Smooth muscle cell (in vitro differentiated cells): ENCODE measurements around the gene WDR1. TPM values are rescaled to one million over a fixed set of nuclear protein-coding genes. Genes with fewer than 3 reads are reported as not detected.

Experiments
- DNase-seq: peaks from one replicate; lab custom pipeline; 2025; ENCODE audit not compliant: unreplicated experiment; lab: John Stamatoyannopoulos, UW
- H2AFZ ChIP-seq: fragments of 200-600 bp; sonication (generic); 2 replicates; pipeline ENCODE4 v1.6.0; 2016; ENCODE audit warnings: antibody characterized with exemption, low read depth, mild to moderate bottlenecking
- H3F3A ChIP-seq: fragments of 200-600 bp; sonication (generic); 2 replicates; pipeline ENCODE4 v1.6.0; 2017; ENCODE audit warnings: antibody characterized with exemption, low read depth
- H3K27ac ChIP-seq: fragments of 200-600 bp; sonication (generic); 2 replicates; pipeline ENCODE4 v1.5.1; 2016; ENCODE audit warnings: low read depth, mild to moderate bottlenecking
- H3K27me3 ChIP-seq: fragments of 200-600 bp; sonication (generic); 2 replicates; pipeline ENCODE4 v1.6.1; 2016; ENCODE audit warnings: low read depth, mild to moderate bottlenecking
- H3K36me3 ChIP-seq: fragments of 200-600 bp; sonication (generic); 2 replicates; pipeline ENCODE4 v1.5.1; 2016; ENCODE audit warnings: low read depth
- H3K4me1 ChIP-seq: fragments of 200-600 bp; sonication (generic); 2 replicates; pipeline ENCODE4 v1.5.1; 2016; ENCODE audit warnings: low read depth
- H3K4me2 ChIP-seq: fragments of 200-600 bp; sonication (generic); 2 replicates; pipeline ENCODE4 v1.6.0; 2016; ENCODE audit warnings: mild to moderate bottlenecking
- H3K4me3 ChIP-seq: fragments of 200-600 bp; sonication (generic); 2 replicates; pipeline ENCODE4 v1.5.1; 2016; ENCODE audit warnings: mild to moderate bottlenecking
- H3K79me2 ChIP-seq: fragments of 200-600 bp; sonication (generic); 2 replicates; pipeline ENCODE4 v1.6.0; 2016; ENCODE audit warnings: low read depth, mild to moderate bottlenecking
- H3K9ac ChIP-seq: fragments of 200-600 bp; sonication (generic); 2 replicates; pipeline ENCODE4 v1.6.0; 2016; ENCODE audit warnings: low read depth
- H3K9me3 ChIP-seq: fragments of 200-600 bp; sonication (generic); replicated peaks from 2 replicates; pipeline ENCODE4 v1.5.1; 2016; ENCODE audit warnings: low read depth
- H4K20me1 ChIP-seq: fragments of 200-600 bp; sonication (generic); 2 replicates; pipeline ENCODE4 v1.6.0; 2016; ENCODE audit warnings: low read depth
- WGBS: methylation state at CpG from one replicate; pipeline ENCODE4 v1.1.7; 2016; ENCODE audit warnings: low lambda C conversion rate; 5-methylcytosine and 5-hydroxymethylcytosine counted together
- polyA plus RNA-seq: library from polyadenylated mRNA; unstranded; fragments of >200 nt; fragmentation: Nextera tagmentation; extraction: Ambion mirVana; gene quantifications from 2 replicates; pipeline ENCODE4 v1.2.1, GENCODE V29; 2016
- total RNA-seq: library from RNA; depleted of rRNA; stranded (reverse); fragments of >200 nt; gene quantifications from 2 replicates; pipeline ENCODE4 v1.2.3, GENCODE V29; 2014
- TF ChIP-seq, protein P1 (sequence below): fragments of 200-600 bp; sonication (generic); IDR thresholded peaks from 2 replicates; pipeline ENCODE4 v1.5.1; 2017; ENCODE audit warnings: borderline replicate concordance, mild to moderate bottlenecking, antibody characterized with exemption; ENCODE audit not compliant: insufficient read depth, poor library complexity, severe bottlenecking

WDR1 gene
- total and polyA plus RNA-seq, 2 experiments from 2014 or later: 259 to 273 TPM

DNA sequence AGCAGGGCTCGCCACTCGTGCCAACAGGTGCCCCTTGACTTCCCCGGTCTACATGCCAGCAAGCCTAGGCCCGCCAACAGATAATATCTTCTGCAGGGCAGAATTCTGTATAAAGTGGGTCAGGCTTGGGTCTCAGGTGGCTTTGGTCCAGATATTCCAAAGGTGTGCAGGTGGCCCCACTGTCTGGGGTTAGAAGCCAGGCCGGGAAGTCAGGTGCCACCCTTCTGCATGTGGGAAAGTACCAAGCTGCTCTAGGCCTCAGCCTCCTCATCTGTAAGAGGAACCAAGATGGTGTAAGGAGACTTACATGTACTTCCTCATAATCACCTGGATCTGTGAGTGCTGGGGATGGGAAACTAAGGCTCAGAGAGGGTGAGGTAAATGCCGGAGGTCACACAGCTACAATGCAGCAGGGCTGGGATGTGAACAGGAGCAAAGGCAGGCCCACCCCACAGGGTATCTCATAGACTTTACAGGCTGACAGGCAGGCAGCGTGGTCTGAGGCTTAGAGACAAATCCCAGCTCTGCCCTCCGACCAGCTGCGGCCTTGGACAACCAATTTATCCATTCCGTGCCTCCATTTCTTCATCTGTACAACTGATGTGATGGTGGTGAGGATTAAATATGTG, 35.9 kb downstream of the WDR1 start:
- Histone ChIP-seq H3K79me2 (no peaks in the 10 kb centered on the region), H3K9me3 (no peaks in the 10 kb centered on the region), H3K4me1 (no peaks in the 10 kb centered on the region), H3K9ac (no peak overlapping the region), H3F3A (no peaks in the 10 kb centered on the region), H3K27ac (no peak overlapping the region), H3K36me3 (peaks cover 8% of the 10 kb centered on the region), H3K27me3 (no peaks in the 10 kb centered on the region), H3K4me2 (no peak overlapping the region), H4K20me1 (peaks cover 87% of the 10 kb centered on the region), H2AFZ (no peak overlapping the region), H3K4me3 (no peak overlapping the region)
- TF ChIP-seq, protein P1, sequence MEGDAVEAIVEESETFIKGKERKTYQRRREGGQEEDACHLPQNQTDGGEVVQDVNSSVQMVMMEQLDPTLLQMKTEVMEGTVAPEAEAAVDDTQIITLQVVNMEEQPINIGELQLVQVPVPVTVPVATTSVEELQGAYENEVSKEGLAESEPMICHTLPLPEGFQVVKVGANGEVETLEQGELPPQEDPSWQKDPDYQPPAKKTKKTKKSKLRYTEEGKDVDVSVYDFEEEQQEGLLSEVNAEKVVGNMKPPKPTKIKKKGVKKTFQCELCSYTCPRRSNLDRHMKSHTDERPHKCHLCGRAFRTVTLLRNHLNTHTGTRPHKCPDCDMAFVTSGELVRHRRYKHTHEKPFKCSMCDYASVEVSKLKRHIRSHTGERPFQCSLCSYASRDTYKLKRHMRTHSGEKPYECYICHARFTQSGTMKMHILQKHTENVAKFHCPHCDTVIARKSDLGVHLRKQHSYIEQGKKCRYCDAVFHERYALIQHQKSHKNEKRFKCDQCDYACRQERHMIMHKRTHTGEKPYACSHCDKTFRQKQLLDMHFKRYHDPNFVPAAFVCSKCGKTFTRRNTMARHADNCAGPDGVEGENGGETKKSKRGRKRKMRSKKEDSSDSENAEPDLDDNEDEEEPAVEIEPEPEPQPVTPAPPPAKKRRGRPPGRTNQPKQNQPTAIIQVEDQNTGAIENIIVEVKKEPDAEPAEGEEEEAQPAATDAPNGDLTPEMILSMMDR: no peak
- no peak for DNase-seq
- 97% methylated on average over 10 of the region's 10 CpGs for WGBS

DNA sequence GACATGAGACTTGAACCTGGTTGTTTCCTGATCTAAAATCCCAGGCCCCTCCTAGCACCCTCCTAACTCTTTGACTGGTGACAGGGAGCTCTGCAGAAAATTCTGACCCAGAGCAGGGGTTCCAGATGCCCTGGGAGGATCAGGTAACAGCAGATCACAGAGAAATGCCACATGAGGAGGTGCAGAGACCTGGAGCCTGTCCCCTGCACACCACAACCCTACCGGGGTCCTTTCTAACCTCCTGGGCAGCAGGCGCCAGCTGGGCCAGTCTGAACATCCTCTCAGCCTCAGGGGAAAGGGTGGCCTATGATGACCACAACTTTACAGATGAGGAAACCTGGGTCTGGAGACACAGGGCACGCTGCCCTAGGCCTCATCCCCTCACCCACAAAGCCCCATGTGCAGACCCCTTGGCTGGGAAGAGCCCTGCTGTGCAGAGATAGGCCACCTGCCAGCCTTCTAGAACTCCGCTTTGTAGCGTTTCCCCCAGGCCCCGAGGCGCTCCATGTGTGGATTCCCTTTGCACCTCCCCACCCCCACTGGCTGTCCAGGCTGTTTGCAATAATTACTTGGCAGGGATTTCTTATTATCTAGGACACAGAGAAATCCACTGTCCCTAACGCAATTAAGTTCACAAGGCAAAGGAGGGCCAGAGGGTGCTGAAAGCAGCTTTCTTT, 36.5 kb downstream of the WDR1 start:
- H3K27me3 ChIP-seq: no peaks in the 10 kb centered on the region
- H3K36me3 ChIP-seq: peaks cover 6% of the 10 kb centered on the region
- no peak for DNase-seq
- H3K9ac ChIP-seq: no peak overlapping the region
- H3K79me2 ChIP-seq: no peaks in the 10 kb centered on the region
- H2AFZ ChIP-seq: no peak overlapping the region
- TF ChIP-seq, protein P1: no peak
- H3K4me1 ChIP-seq: no peaks in the 10 kb centered on the region
- H4K20me1 ChIP-seq: peaks cover 84% of the 10 kb centered on the region
- H3K4me3 ChIP-seq: no peak overlapping the region
- no peaks in the 10 kb centered on the region for H3K9me3 ChIP-seq
- WGBS: 89% methylated on average over 8 of the region's 8 CpGs
- H3K4me2 ChIP-seq: no peak overlapping the region
- no peak overlapping the region for H3K27ac ChIP-seq
- H3F3A ChIP-seq: no peaks in the 10 kb centered on the region

DNA sequence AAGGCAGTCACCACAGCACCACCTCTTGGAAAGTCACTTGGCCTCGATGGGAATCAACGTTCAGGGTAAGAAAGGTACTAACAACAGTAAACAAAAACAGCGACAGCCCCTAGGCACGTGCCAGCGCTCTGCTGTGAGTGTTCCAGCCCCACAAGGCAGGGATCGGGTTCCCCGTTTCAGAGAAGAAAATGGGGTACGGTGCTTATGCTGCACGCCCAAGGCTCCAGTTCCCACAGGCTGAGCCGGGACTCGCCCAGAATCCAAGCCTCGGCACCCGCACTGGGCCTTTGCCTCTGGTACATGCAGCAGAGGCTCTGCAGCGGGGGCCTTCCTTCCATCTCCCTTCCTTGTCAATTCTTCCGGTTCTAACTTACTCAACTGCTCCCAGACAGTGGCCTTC, 37.3 kb downstream of the WDR1 start:
- Histone ChIP-seq H3K4me1 (no peaks in the 10 kb centered on the region), H3K36me3 (peaks cover 8% of the 10 kb centered on the region), H3K9me3 (no peaks in the 10 kb centered on the region), H3K27me3 (no peaks in the 10 kb centered on the region), H3K79me2 (no peaks in the 10 kb centered on the region), H3K4me2 (no peak overlapping the region), H2AFZ (no peak overlapping the region), H4K20me1 (peaks cover 80% of the 10 kb centered on the region), H3K9ac (no peak overlapping the region), H3K4me3 (no peak overlapping the region), H3K27ac (no peak overlapping the region), H3F3A (no peaks in the 10 kb centered on the region)
- DNase-seq: no peak
- 88% methylated on average over 15 of the region's 15 CpGs for WGBS
- TF ChIP-seq, protein P1: no peak
